GM18861 (cell line): ENCODE results near the gene CRYM.
"Not testable (repeated sequence)": the region's sequence is repeated elsewhere in the genome, so short reads cannot be mapped to it uniquely, and the experiment has no call there.

Experiments used
- ATAC-seq: cut with Tn5 transposase; IDR thresholded peaks from one replicate; pipeline ENCODE4 v1.9.1; 2021; ENCODE audit not compliant: unreplicated experiment

The CRYM gene

GRCh38 chr16:21248179-21248578 is 29.9 kb downstream of the CRYM start:
- ATAC-seq = not testable (repeated sequence)

- no peak for ATAC-seq
Observed at GRCh38 chr16:21244518-21245215, 33.4 kb downstream of the CRYM start.

DNA sequence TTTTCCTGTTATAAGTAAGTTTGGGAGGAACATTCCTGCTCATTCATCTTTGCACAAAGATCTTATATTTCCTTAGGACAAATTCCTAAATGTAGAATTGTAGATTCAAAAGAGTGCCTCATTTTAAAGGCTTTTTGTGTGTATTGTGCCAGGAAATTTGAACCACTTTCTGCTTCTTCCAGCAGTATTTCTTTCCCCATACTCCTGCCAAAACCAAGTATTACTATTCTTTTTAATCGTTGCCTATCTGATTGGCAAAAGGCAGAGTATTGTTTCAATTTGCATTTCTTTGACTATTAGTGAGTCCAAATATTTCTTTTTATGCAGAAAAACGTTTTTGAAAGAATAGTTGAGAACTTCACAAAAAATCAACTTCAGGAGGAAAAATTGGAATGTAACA is 35.3 kb downstream of the CRYM start:
- no peak for ATAC-seq

GRCh38 chr16:21239646-21240045 is 38.4 kb downstream of the CRYM start:
- no peak for ATAC-seq

- no peak for ATAC-seq
Observed at GRCh38 chr16:21236831-21237230, 41.3 kb downstream of the CRYM start.

DNA sequence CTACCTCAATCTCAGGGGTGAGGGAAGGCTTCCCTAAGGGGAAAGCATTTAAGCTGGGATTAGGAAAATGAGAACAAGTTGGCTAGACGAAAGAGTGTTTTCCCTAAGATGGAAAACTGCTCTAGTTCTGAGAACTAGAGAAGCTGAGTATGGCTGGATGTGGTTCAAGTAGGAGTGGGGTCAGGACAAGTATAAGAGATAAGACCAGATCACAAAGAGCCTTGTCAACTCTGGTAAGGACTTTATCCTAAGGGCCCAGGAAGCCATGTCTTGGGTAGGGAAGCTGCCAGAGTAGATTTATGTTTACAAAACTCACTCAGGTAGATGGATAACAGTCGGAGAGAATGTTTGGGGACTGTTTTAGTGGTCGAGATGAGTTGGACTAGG is 42.9 kb downstream of the CRYM start:
- no peak for ATAC-seq

DNA sequence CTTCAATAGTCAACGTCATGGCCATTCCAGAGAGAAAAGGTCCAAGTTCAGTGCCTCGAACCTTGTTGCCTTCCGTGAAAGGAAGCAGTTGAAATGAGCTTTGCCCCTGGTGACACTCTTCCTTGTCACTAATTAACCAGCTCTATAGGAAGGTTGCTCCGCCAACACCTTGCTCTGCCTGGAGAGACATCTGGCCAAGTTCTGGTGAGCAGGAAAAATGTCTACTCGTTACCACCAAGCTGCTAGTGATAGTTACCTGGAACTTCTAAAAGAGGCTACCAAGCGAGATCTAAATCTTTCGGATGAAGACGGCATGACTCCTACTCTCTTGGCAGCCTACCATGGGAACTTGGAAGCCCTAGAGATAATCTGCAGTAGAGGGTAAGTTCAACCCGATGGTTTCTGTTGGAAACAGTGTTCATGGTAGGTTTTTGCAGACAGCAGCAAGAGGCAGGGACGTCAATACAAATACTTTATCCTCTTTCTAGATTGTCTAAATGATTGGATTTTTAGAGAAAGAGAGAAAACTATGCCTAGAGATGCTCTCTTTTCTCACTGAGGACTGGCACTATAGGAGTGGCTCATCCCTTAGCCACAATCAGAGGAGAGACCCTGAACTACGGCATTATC is 44.5 kb downstream of the CRYM start, which contains the start of gene ANKS4B:
Gene ANKS4B, plus strand, starts transcription at position 179 of the 630 bp plus-strand sequence. Its CDS starts 39 bp downstream, at position 218.
- ATAC-seq = no peak

DNA sequence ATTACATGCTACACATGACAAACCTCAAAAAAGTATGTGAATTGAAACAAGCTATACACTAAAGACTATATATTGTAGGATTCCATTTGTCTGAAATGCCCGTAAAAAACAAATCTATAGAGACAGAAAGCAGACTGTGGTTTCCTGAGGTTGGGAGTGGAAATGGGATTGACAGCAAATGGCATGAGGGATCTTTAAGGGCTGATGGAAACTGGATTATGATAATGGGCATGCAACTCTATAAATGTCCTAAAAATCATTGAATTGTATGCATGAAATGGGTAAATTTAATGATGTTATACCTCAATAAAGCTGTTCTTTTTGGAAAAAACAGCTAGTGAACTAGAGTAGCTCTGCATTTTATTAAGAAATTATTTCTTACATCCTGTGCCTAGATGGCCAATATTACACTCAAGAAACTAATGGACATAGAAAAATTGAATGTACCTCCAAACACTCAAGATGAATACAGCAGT is 45.0 kb downstream of the CRYM start:
- ATAC-seq = no peak

- no peak for ATAC-seq
Observed at GRCh38 chr16:21228361-21228872, 49.7 kb downstream of the CRYM start.

DNA sequence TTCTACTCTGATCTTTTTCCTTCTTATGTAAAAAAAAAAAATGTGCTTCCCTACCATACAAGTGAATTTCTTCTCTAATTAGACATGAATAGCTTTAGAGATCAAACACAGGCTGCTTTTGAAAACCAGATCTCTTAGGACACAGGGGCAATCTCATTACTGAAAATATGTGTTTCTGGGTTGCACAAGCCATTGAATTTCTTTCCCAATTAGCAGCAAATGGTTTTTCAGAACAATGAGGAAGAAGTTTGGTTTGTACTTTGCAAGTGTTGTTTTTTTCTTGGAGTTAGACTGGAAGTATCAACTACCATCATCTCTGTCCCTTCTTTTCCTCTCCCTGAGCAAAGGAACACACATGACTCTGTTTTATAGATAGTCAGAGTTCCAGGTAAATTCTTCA is 50.2 kb downstream of the CRYM start:
- no peak for ATAC-seq

DNA sequence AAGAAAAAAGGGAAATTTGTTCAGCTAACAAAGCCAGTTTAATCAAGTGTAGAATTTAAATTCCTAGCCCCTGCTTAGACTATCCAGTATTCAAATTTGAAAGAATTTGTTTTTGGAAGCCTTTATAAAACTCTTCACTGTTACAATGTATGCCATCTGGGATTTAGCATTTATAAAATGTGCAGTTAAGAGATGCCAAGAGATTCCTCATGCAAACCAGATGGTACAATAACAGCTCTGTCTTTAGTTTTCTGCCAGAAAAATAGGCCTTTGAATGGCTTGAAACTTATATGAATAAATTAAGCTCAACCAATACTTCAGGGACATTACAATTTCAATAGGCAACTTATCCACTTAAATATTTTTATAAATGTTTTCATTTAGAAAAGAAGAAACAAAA is 51.3 kb downstream of the CRYM start:
- no peak for ATAC-seq

DNA sequence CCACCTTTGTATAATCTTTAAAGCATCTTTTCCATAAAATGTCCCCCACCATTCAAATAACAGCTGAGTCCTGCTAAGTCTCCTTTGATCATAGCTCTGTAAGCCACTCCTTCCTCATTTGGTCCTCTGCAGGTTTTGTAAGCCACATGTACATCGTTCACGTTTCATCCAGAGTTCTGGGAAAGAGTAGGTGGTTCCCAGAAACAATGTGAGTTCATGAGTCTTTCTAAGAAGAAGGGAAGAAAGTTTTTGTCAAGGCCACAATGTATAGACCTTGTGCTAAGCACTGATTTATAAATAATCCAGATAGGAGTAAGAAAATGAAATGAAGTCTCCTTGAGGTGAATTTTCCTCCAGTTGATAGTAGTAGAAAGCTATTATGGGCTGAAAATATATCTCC is 53.3 kb downstream of the CRYM start:
- ATAC-seq = no peak

- ATAC-seq = no peak
Observed at GRCh38 chr16:21223787-21224186, 54.3 kb downstream of the CRYM start.

GRCh38 chr16:21222495-21223337 is 55.4 kb downstream of the CRYM start:
- no peak for ATAC-seq

- ATAC-seq = no peak
Observed at GRCh38 chr16:21219551-21219950, 58.5 kb downstream of the CRYM start.

DNA sequence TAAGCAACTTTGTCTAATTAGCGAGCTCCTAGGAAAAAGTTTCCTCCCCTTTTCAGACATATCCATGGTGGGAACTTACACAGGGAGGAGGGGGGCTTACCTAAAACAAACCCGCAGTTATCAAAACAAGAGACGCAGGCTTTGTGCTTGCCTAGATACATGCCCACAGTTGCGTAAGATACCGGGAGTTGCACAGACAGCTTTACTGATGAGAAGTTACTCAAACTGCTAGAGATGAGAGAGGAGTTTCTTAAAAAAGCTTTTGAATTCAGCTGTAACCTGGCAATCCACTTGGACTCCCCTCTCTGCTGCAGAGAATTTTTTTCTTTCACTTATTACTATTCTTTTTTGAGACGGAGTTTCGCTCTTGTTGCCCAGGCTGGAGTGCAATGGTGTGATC is 59.9 kb downstream of the CRYM start:
- ATAC-seq = no peak

DNA sequence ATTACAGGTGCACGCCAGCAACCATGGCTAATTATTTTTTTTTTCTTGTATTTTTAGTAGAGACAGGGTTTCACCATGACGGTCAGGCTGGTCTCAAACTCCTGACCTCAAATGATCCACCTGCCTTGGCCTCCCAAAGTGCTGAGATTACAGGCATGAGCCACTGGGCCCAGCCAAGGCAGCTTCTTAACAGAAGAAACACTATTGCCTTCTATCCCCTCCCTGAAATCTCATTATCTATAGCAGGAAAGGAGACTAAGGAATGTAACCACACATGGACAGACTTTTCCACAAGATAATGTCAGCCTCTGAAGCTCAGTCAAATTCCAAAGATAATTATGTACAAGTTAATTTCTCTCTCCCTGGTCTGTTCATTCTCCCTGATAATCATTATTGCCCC is 61.0 kb downstream of the CRYM start:
- ATAC-seq = no peak

DNA sequence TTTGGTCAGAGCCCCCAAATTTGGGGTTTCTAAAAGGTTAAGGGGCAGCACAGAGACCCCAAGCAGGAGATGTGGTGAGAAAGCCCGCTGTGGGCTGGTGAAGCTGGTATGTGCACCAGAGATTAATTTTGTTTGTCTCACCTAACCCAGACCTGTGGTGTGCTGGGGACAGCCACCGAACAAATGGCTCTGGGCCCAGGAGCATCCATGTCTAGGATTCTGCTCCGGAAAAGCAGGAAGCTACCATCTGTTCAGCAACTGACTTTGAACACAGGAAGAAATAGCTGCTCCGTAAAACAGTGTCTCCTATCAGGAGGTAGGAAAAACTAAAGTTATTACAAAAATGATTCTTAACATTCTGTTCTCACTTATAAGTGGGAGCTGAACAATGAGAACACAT is 64.0 kb downstream of the CRYM start:
- ATAC-seq = no peak

- ATAC-seq = no peak
Observed at GRCh38 chr16:21211486-21211885, 66.6 kb downstream of the CRYM start, which contains the start of gene ZP2. ZP2 (minus strand) TSS chr16:21211574; CDS start chr16:21211547, 27 bp downstream.
